H1 (cell line): ENCODE data around the gene PRAMEF4. TPM values are rescaled to one million over a fixed set of nuclear protein-coding genes. Genes with fewer than 3 reads are reported as not detected.
"Not testable (repeated sequence)": the region's sequence is repeated elsewhere in the genome, so short reads cannot be mapped to it uniquely, and the experiment has no call there.

Source experiments
- CTCF ChIA-PET: fragments of 300-600 bp; sonication (Branson Sonifier 250); formaldehyde crosslinking; loops from one replicate; lab custom pipeline; 2021; ENCODE audit not compliant: partially characterized antibody; lab: Charles Lee
- POLR2A ChIA-PET: fragments of 300-600 bp; sonication (Branson Sonifier 250); formaldehyde crosslinking; loops from one replicate; lab custom pipeline; 2021; ENCODE audit warnings: inconsistent platforms; ENCODE audit not compliant: partially characterized antibody; lab: Charles Lee
- DNase-seq, 2 experiments: peaks; one replicate each; pipeline versions ENCODE4 v3.0.0 to v3.0.0-alpha.2; 2010 to 2022; ENCODE audit warnings: low spot score in 2 of 2, low read depth in 1 of 2, mixed read lengths in 1 of 2
- FAIRE-seq: peaks from 2 replicates; lab custom pipeline; 2011; peaks lifted over from hg19 to GRCh38; lab: Jason Lieb, UNC
- H2AFZ ChIP-seq: 2 replicates; pipeline ENCODE4 v1.8.1; 2012; ENCODE audit warnings: low read length, inconsistent platforms
- H2AK5ac ChIP-seq: 2 replicates; pipeline ENCODE4 v1.6.1; 2013; ENCODE audit warnings: low read depth, low read length
- H2BK120ac ChIP-seq: replicated peaks from 2 replicates; pipeline ENCODE3; 2013; ENCODE audit warnings: low read depth, low read length, inconsistent platforms
- H2BK12ac ChIP-seq: 2 replicates; pipeline ENCODE4 v1.6.1; 2013; ENCODE audit warnings: low read depth, low read length
- H2BK15ac ChIP-seq: 2 replicates; pipeline ENCODE4 v1.6.1; 2013; ENCODE audit warnings: low read length
- H2BK20ac ChIP-seq: 2 replicates; pipeline ENCODE4 v1.6.1; 2013; ENCODE audit warnings: low read length
- H2BK5ac ChIP-seq: 2 replicates; pipeline ENCODE4 v1.6.1; 2013; ENCODE audit warnings: low read depth, low read length
- H3K14ac ChIP-seq: 2 replicates; pipeline ENCODE4 v1.6.1; 2013; ENCODE audit warnings: inconsistent platforms; ENCODE audit not compliant: insufficient read length
- H3K18ac ChIP-seq: 2 replicates; pipeline ENCODE4 v1.6.1; 2013; ENCODE audit warnings: low read length; ENCODE audit errors: extremely low read depth
- H3K23ac ChIP-seq: 2 replicates; pipeline ENCODE4 v1.6.1; 2013; ENCODE audit warnings: inconsistent platforms; ENCODE audit not compliant: insufficient read length
- H3K23me2 ChIP-seq: 2 replicates; pipeline ENCODE4 v1.6.1; 2013; ENCODE audit warnings: low read depth, low read length
- H3K27ac ChIP-seq: 2 replicates; pipeline ENCODE4 v1.6.1; 2011; ENCODE audit warnings: low read depth, low read length, inconsistent platforms
- H3K27me3 ChIP-seq, 4 experiments: replicated peaks in 1 of 4; 1 replicate in 1 of 4; 2 replicates in 3 of 4; pipeline versions ENCODE4 v1.6.1 to v1.8.1; 2011 to 2013; ENCODE audit warnings: low read length in 3 of 4, mild to moderate bottlenecking in 3 of 4, inconsistent platforms in 2 of 4, mixed read lengths in 2 of 4, moderate library complexity in 1 of 4; ENCODE audit not compliant: control insufficient read depth in 3 of 4, insufficient read depth in 3 of 4; ENCODE audit errors: extremely low read depth in 1 of 4
- H3K36me3 ChIP-seq, 4 experiments: 2 replicates each; pipeline versions ENCODE4 v1.6.1 to v1.8.1; 2011 to 2013; ENCODE audit warnings: mild to moderate bottlenecking in 4 of 4, low read length in 3 of 4, moderate library complexity in 2 of 4, control low read depth in 1 of 4, inconsistent platforms in 1 of 4; ENCODE audit not compliant: insufficient read depth in 4 of 4, control insufficient read depth in 2 of 4
- H3K4ac ChIP-seq: replicated peaks from 2 replicates; pipeline ENCODE3; 2013; ENCODE audit warnings: low read length, low read depth, mixed read lengths, inconsistent platforms; ENCODE audit not compliant: insufficient read length
- H3K4me1 ChIP-seq, 4 experiments: replicated peaks in 1 of 4; 1 replicate in 1 of 4; 2 replicates in 3 of 4; pipeline versions ENCODE4 v1.6.1 to v1.8.1; 2011 to 2013; ENCODE audit warnings: low read length in 3 of 4, inconsistent platforms in 2 of 4, mixed read lengths in 1 of 4; ENCODE audit not compliant: insufficient read depth in 4 of 4, control insufficient read depth in 3 of 4
- H3K4me2 ChIP-seq, 2 experiments: 2 replicates each; pipeline versions ENCODE4 v1.6.1 to v1.8.1; 2011 to 2013; ENCODE audit warnings: low read depth in 2 of 2, low read length in 2 of 2, control low read depth in 1 of 2, inconsistent platforms in 1 of 2, mild to moderate bottlenecking in 1 of 2; ENCODE audit not compliant: insufficient read depth in 1 of 2
- H3K4me3 ChIP-seq, 4 experiments: fragments of 200-600, 300-600 bp in 1 of 4; sonication (generic), shearing (Covaris generic), sonication (Bioruptor Twin) in 1 of 4; 2 replicates each; pipeline versions ENCODE4 v1.5.1 to v1.8.1; 2011 to 2016; ENCODE audit warnings: low read length in 4 of 4, low read depth in 3 of 4, control low read depth in 2 of 4, inconsistent platforms in 2 of 4, mild to moderate bottlenecking in 2 of 4, mixed read lengths in 1 of 4, moderate library complexity in 1 of 4; ENCODE audit not compliant: insufficient read depth in 2 of 4; ENCODE audit errors: extremely low read depth in 1 of 4
- H3K56ac ChIP-seq: replicated peaks from 2 replicates; pipeline ENCODE3; 2013; ENCODE audit warnings: low read depth, mild to moderate bottlenecking, mixed read lengths, low read length, inconsistent platforms; ENCODE audit not compliant: insufficient read length
- H3K79me1 ChIP-seq: 2 replicates; pipeline ENCODE4 v1.6.1; 2013; ENCODE audit warnings: low read depth, low read length, control low read depth
- H3K79me2 ChIP-seq, 2 experiments: 2 replicates each; pipeline versions ENCODE4 v1.6.1 to v1.8.1; 2012 to 2013; ENCODE audit warnings: low read length in 2 of 2, mild to moderate bottlenecking in 2 of 2, inconsistent platforms in 1 of 2; ENCODE audit not compliant: insufficient read depth in 2 of 2, control insufficient read depth in 1 of 2
- H3K9ac ChIP-seq, 4 experiments: replicated peaks in 1 of 4; 1 replicate in 1 of 4; 2 replicates in 3 of 4; pipeline versions ENCODE4 v1.6.1 to v1.8.1; 2011 to 2013; ENCODE audit warnings: low read depth in 3 of 4, low read length in 3 of 4, control low read depth in 2 of 4, mild to moderate bottlenecking in 2 of 4, moderate library complexity in 2 of 4, inconsistent platforms in 1 of 4; ENCODE audit errors: extremely low read depth in 1 of 4
- H3K9me3 ChIP-seq, 2 experiments: 2 replicates each; pipeline versions ENCODE4 v1.6.1 to v1.8.1; 2012 to 2013; ENCODE audit warnings: mild to moderate bottlenecking in 2 of 2, moderate library complexity in 2 of 2, control low read depth in 1 of 2, inconsistent platforms in 1 of 2, low read depth in 1 of 2, low read length in 1 of 2, mixed read lengths in 1 of 2; ENCODE audit not compliant: insufficient read depth in 2 of 2
- H4K20me1 ChIP-seq, 2 experiments: replicated peaks in 1 of 2; 2 replicates each; pipeline versions ENCODE3 to v1.8.1; 2011 to 2013; ENCODE audit warnings: inconsistent platforms in 2 of 2, low read length in 2 of 2, mild to moderate bottlenecking in 1 of 2; ENCODE audit not compliant: insufficient read depth in 2 of 2, control insufficient read depth in 1 of 2
- H4K5ac ChIP-seq: 2 replicates; pipeline ENCODE4 v1.6.1; 2013; ENCODE audit warnings: low read length, low read depth, mixed read lengths, inconsistent platforms; ENCODE audit not compliant: insufficient read length
- H4K8ac ChIP-seq: 2 replicates; pipeline ENCODE4 v1.8.0; 2013; ENCODE audit warnings: mild to moderate bottlenecking, moderate library complexity, low read length, inconsistent platforms; ENCODE audit not compliant: insufficient read depth; ENCODE audit errors: extremely low read depth
- H4K91ac ChIP-seq: replicated peaks from 2 replicates; pipeline ENCODE3; 2013; ENCODE audit warnings: low read length, mixed read lengths, inconsistent platforms; ENCODE audit not compliant: insufficient read length
- WGBS, 2 experiments: shearing (Covaris generic) in 1 of 2; methylation state at CpG; one replicate each; pipeline versions ENCODE4 v1.1.6 to v1.1.7; 2013 to 2015; ENCODE audit warnings: low lambda C conversion rate in 2 of 2, mixed read lengths in 2 of 2, inconsistent platforms in 1 of 2, low coverage in 1 of 2, missing lambda C conversion rate in 1 of 2; ENCODE audit not compliant: insufficient replicate concordance in 2 of 2, insufficient coverage in 1 of 2, insufficient read length in 1 of 2; ENCODE audit errors: extremely low coverage in 1 of 2, missing lambda C conversion rate in 1 of 2; 5-methylcytosine and 5-hydroxymethylcytosine counted together
- polyA plus RNA-seq, 7 experiments: library from polyadenylated mRNA; depleted of rRNA in 3 of 7; stranded (reverse) in 5 of 7; unstranded in 2 of 7; fragments of >200 nt in 5 of 7; fragments of 200-250 nt in 2 of 7; gene quantifications; 1 replicate in 5 of 7; 2 replicates in 1 of 7; 4 replicates in 1 of 7; pipeline versions ENCODE4 v1.2.1 to v1.2.3, GENCODE V29; 2011 to 2013; ENCODE audit warnings: missing spikeins in 2 of 7, mixed read lengths in 2 of 7
- total RNA-seq: library from RNA; stranded (reverse); fragmentation: NEBNext Ultra II Directional; extraction: Animal tissue kit (Norgen Biotek cat#: 25700); gene quantifications from 2 replicates; pipeline ENCODE4 v1.2.1, GENCODE V29; 2021

The PRAMEF4 gene
- total and polyA plus RNA-seq, 2 of the 8 experiments (the other 6 are each of a cell fraction or from before 2014, with no cell fraction given): not detected

- H3K4ac ChIP-seq: not testable (repeated sequence)
These were observed 22.7 kb downstream of the PRAMEF4 start for GRCh38 chr1:12863131-12863880.

GRCh38 chr1:12856786-12857185 lies 29.2 kb downstream of the PRAMEF4 start, which contains the start of gene PRAMEF2:
PRAMEF2 (plus strand) TSS chr1:12857086; CDS start chr1:12859010, 1,924 bp downstream.
- H2BK5ac ChIP-seq, H2BK12ac ChIP-seq, H3K56ac ChIP-seq, H4K8ac ChIP-seq, H2AK5ac ChIP-seq, H3K4me1 ChIP-seq, H3K4me3 ChIP-seq, H4K91ac ChIP-seq, H4K20me1 ChIP-seq, DNase-seq, H3K18ac ChIP-seq, H2BK120ac ChIP-seq, H4K5ac ChIP-seq, POLR2A ChIA-PET, H3K36me3 ChIP-seq, H3K27me3 ChIP-seq, H3K9ac ChIP-seq, H3K23ac ChIP-seq, H2AFZ ChIP-seq, H2BK20ac ChIP-seq, H3K4me2 ChIP-seq, H3K79me1 ChIP-seq, CTCF ChIA-PET, H3K4ac ChIP-seq, H3K14ac ChIP-seq, H3K79me2 ChIP-seq, H3K23me2 ChIP-seq, H2BK15ac ChIP-seq, H3K27ac ChIP-seq, FAIRE-seq: not testable (repeated sequence)
- peaks cover 16 to 56% of the 10 kb centered on the region in 2 experiments; a peak in 3 of 4 replicates for H3K9me3 ChIP-seq
- 45% methylated on average over 2 of the region's 2 CpGs; no CpG with 5 or more reads in 1 of the 2 experiments for WGBS, 2 experiments

More at GRCh38 chr1:12863131-12863880, 22.7 kb downstream of the PRAMEF4 start:
- H3K23ac ChIP-seq, H2BK20ac ChIP-seq, H3K27me3 ChIP-seq, H2AK5ac ChIP-seq, H3K4me3 ChIP-seq, H3K18ac ChIP-seq, H3K79me1 ChIP-seq, H3K4me1 ChIP-seq, H4K5ac ChIP-seq, H3K9ac ChIP-seq, H2BK15ac ChIP-seq, H3K14ac ChIP-seq, H2BK12ac ChIP-seq, H3K4me2 ChIP-seq, CTCF ChIA-PET, H3K36me3 ChIP-seq, H3K79me2 ChIP-seq, FAIRE-seq, H2AFZ ChIP-seq, H3K56ac ChIP-seq, H2BK120ac ChIP-seq, POLR2A ChIA-PET, H4K8ac ChIP-seq, DNase-seq, H3K27ac ChIP-seq, H3K23me2 ChIP-seq, H2BK5ac ChIP-seq, H4K20me1 ChIP-seq, H4K91ac ChIP-seq: not testable (repeated sequence)
- WGBS, 2 experiments: 80% methylated on average over 1 of the region's 7 CpGs; no CpG with 5 or more reads in 1 of the 2 experiments
- peaks cover 11 to 35% of the 10 kb centered on the region in 2 experiments; a peak in 3 of 4 replicates for H3K9me3 ChIP-seq
